RWPE1 (cell line): ENCODE measurements around the gene PTPRN2.
A peak's percentile ranks its signal among the peaks of the same experiment; 100 is the strongest.

Experiments used
- CTCF ChIA-PET: fragments of 350-600 bp; sonication (Branson Sonifier 250); formaldehyde crosslinking; extraction: SDS; loops from one replicate; lab custom pipeline; 2021; lab: Yijun Ruan, JAX
- POLR2A ChIA-PET: fragments of 400-600 bp; formaldehyde crosslinking; extraction: SDS; loops from one replicate; lab custom pipeline; 2020; ENCODE audit warnings: antibody characterized with exemption; ENCODE audit not compliant: low non-redundant PET; lab: Yijun Ruan, JAX
- DNase-seq: peaks from one replicate; pipeline ENCODE4 v3.0.0; 2012; ENCODE audit warnings: low spot score
- H3K27ac ChIP-seq: fragments of 450-650 bp; 2 replicates; pipeline ENCODE4 v1.5.1; 2017
- TF ChIP-seq, protein P1 (sequence below): fragments of 450-650 bp; conservative IDR thresholded peaks from 2 replicates; pipeline ENCODE4 v1.5.1; 2017; ENCODE audit warnings: low read depth, mild to moderate bottlenecking

Gene PTPRN2

DNA sequence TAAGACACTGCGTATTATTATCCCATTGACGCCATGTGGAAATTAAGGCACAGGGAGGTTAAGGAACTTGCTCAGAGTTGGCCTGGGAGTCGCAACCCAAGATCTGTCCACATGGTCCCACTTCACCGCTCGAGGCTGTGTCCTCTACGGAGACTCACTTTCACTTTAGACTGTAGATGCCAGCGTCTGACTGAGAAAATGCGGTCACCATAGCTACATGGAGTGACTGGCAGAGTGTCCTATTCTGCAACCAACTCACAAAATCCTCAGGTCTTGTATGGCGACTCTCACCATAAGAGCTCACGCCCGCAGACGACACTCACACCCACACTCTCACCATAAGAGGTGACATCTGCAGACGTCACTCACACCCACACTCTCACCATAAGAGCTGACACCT, 257.9 kb downstream of the PTPRN2 start:
- POLR2A ChIA-PET, result no interaction called here

DNA sequence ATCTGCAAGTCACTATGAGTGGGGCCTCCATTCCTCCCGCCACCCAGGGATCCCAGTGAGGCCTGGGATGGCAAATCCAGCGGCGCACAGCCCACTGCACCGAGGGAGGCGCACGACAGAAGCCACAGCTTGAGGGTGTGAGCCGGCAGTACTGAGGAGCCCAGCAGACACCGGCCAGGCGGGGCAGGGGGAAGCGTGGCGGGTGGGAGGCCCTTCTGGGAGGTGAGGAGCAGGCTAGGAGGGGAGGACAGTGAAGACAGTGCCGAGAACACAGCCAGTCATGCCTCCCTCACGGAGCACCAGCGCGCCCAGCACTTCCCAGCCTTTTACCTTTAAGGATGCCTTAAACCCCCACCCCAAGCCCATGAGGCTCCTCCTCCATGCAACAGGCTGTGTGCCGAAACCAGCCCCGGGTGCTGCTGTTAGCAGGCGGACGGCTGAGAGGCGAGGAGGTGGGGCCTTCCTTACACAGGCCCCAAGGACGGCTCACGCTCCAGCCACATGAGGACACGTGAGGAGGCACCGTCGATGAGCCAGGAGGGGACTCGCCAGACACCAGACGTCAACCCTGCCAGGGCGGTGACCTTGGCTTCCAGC, 258.5 kb downstream of the PTPRN2 start:
- TF ChIP-seq, protein P1, sequence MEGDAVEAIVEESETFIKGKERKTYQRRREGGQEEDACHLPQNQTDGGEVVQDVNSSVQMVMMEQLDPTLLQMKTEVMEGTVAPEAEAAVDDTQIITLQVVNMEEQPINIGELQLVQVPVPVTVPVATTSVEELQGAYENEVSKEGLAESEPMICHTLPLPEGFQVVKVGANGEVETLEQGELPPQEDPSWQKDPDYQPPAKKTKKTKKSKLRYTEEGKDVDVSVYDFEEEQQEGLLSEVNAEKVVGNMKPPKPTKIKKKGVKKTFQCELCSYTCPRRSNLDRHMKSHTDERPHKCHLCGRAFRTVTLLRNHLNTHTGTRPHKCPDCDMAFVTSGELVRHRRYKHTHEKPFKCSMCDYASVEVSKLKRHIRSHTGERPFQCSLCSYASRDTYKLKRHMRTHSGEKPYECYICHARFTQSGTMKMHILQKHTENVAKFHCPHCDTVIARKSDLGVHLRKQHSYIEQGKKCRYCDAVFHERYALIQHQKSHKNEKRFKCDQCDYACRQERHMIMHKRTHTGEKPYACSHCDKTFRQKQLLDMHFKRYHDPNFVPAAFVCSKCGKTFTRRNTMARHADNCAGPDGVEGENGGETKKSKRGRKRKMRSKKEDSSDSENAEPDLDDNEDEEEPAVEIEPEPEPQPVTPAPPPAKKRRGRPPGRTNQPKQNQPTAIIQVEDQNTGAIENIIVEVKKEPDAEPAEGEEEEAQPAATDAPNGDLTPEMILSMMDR, result no peak
- no peak overlapping the region for H3K27ac ChIP-seq
- CTCF ChIA-PET, result interaction anchor here (0.7 kb wide), 1 partner anchor 690 kb away, joined by 3 read pairs; no protein-coding TSS in a partner anchor
- no peak for DNase-seq
- POLR2A ChIA-PET, result no interaction called here

More for the DNA sequence above, 257.9 kb downstream of the PTPRN2 start:
- no peak overlapping the region for H3K27ac ChIP-seq
- no peak for DNase-seq
- CTCF ChIA-PET, result no interaction called here
- TF ChIP-seq, protein P1, result no peak

DNA sequence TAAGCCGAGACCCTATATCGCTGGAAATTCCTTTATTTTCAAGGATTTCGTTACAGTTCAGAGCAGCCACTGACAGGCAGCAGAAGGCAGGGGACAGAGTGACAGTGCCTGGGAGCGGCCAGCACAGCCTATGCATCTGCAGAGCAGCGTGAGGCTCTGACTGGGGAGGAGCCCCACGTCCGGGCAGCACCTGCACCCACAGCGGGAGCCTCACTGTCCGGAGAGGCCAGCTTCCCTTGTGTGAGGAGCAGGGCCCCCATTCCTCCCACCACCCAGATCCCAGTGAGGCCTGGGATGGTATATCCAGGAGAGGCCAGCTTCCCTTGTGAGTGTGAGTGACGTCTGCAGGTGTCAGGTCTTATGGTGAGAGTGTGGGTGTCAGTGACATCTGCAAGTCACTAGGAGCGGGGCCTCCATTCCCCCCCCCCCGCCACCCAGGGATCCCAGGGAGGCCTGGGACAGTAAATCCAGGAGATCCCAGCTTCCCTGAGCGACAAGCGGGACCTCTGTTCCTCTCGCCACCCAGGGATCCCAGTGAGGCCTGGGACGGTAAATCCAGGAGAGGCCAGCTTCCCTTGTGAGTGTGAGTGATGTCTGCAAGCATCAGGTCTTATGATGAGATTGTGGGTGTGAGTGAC, 259.1 kb downstream of the PTPRN2 start:
- ChIA-PET CTCF (interaction anchor here (0.7 kb wide), 1 partner anchor 690 kb away, joined by 3 read pairs; no protein-coding TSS in a partner anchor), POLR2A (no interaction called here)
- H3K27ac ChIP-seq, result no peak overlapping the region
- TF ChIP-seq, protein P1, result no peak
- no peak for DNase-seq

DNA sequence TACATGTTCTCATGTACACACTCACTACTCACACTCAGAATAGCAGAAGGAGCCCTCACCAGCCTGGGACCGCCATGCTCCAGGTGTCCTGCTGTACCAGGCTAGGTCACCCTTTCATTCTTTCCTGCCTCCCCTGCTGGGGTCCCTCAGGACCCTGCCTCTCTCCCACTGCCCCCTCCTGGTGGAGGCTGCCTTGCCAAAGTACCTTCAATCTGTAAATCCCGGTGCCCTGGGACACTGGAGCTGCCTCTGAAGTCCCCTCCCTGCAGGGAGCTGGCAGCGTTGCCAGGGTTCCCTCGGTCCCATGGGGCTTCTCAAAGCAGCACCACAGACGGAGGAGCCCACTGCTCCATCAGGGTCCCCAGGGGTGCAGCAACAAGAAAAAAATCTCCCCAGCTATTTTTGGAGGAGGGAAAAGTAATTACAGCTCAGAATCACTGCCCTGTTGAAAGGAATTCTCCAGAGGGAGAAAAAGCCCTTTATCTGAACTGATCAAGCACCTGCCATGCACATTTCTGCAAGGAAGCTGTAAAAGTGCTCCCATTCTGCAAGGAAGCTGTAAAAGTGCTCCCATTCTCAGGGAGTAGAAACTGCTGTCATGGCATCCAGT, 259.9 kb downstream of the PTPRN2 start:
- no peak overlapping the region for H3K27ac ChIP-seq
- CTCF ChIA-PET, result no interaction called here
- no peak for DNase-seq
- TF ChIP-seq, protein P1, result no peak
- POLR2A ChIA-PET, result no interaction called here

DNA sequence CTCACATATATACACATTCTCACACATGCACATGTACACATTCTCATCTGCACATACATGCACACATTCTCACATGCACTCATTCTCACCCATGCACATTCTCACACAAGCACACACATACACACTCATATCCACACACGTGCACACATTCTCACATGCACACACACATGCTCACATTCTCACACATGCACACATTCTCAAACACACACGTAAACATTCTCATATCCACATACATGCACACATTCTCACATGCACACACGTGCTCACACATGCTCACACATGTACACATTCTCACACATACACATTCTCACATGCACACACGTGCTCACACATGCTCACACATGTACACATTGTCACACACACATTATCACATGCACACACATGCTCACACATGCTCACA, 260.6 kb downstream of the PTPRN2 start:
- ChIA-PET CTCF (no interaction called here), POLR2A (no interaction called here)
- H3K27ac ChIP-seq, result no peak overlapping the region
- TF ChIP-seq, protein P1, result no peak
- no peak for DNase-seq

DNA sequence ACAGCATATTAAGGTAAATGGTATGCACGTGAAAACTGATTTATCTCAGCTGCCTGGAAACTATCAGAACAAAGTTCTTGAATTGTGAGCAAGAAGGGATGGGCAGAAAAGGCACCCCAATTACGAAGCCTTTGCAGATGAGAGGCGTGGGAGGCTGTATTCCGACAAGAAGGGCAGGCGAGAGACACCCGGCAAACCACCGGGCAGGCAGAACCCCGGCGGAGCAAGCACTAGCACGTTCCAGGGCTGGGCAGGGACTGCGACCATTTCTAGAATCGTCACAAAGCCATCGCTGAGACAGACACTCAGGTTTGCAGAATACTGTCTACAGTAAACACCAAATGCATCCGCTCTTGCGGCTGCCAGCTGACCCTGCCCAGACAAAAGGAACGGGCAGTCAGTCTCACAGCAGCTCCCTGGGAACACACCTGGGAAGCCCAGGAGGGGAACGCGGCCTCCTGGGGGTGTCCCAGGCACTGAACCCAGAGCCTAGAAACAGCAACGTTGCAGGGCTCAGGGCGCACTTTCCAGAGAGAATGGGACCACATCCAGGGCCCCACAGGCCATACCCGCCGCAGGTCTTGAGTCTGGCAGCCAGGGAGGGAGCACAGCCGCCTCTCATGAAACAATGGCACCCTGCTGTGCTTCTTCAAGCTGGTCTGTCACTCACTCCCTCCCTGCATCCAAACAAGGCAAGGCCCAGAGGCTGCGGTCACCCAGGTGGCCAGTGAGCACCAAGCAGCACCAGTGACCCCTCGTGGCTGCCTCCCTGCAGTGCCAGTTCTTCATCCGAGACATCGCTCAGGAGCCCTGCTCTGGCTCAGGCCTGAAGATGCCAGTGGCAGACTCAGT, 261.9 kb downstream of the PTPRN2 start:
- no peak overlapping the region for H3K27ac ChIP-seq
- ChIA-PET POLR2A (no interaction called here), CTCF (interaction anchor here (1.0 kb wide), 1 partner anchor 270 kb away, joined by 4 read pairs; no protein-coding TSS in a partner anchor)
- TF ChIP-seq, protein P1, result no peak
- DNase-seq, result peak; percentile 26
